ENCODE results near the gene PCDHB5. TPM values are rescaled to one million over a fixed set of nuclear protein-coding genes. Genes with fewer than 3 reads are reported as not detected.

The PCDHB5 gene
- total RNA-seq = 13.4 TPM

DNA sequence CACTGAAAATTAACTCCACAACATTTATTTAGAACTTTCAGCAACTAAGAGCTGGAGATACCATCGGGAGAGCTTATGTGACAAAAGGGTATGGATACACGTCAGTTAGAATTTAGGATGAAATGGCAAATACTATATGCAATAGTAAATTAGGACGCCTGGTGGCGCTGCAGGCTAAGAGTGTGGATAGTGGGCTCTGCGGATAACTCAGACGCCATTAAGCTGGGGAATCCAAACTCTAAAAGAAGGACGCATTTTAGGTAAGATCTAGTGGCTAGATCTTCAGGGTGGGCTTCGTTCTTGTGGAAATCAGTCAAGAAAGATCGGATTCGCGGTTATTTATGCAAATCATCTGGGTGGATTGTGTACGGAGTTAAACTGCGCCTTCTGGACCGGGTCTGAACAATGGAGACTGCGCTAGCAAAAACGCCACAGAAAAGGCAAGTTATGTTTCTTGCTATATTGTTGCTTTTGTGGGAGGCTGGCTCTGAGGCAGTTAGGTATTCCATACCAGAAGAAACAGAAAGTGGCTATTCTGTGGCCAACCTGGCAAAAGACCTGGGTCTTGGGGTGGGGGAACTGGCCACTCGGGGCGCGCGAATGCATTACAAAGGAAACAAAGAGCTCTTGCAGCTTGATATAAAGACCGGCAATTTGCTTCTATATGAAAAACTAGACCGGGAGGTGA, at the start of gene PCDHB5:
PCDHB5 (plus strand) TSS at position 177 of the 688 bp plus-strand sequence; CDS start at position 406, 229 bp downstream.

DNA sequence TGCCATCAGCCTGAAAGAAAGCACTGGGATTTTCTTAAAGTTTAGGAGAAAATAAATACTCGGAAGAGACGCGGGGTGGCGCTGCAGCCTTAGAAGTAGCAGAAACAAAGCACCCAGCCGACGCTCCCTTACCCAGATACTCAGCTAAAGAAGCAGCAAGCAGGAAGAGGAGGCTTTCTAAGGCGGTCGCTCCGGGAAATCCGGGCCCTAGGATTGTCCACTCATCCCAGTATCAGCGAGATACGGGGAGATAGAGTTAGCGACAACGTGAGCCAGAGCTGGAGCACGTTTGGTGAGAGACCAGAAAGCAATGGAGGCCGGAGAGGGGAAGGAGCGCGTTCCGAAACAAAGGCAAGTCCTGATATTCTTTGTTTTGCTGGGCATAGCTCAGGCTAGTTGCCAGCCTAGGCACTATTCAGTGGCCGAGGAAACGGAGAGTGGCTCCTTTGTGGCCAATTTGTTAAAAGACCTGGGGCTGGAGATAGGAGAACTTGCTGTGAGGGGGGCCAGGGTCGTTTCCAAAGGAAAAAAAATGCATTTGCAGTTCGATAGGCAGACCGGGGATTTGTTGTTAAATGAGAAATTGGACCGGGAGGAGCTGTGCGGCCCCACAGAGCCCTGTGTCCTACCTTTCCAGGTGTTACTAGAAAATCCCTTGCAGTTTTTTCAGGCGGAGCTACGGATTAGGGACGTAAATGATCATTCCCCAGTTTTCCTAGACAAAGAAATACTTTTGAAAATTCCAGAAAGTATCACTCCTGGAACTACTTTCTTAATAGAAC, 40.3 kb upstream of the PCDHB5 start, which contains the start of gene PCDHB2:
PCDHB2 (plus strand) TSS at position 135 of the 782 bp plus-strand sequence; CDS start at position 311, 176 bp downstream.

DNA sequence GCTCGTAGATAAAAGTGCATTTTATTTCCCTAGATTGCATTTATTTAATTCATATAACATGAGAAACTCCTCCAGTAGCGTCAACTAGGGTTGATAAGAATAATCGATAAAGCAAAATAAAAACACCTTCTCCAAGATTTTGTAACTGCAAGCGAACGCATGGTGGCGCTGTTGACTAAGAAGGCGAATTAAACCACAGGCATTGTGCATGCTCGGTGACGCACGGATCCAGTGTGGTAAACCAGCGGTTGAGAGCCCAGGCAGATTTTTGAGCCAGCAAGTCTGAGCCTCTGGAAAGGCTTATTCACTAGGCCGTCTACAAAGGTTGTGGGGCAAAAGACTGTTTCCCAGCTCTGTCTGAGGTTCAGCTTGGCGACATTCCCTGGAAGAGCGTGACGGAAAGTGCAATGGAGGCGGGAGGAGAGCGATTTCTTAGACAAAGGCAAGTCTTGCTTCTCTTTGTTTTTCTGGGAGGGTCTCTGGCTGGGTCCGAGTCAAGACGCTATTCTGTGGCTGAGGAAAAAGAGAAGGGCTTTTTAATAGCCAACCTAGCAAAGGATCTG, 34.7 kb upstream of the PCDHB5 start, which contains the start of gene PCDHB3:
PCDHB3 (plus strand) TSS at position 231 of the 563 bp plus-strand sequence; CDS start at position 408, 177 bp downstream.

DNA sequence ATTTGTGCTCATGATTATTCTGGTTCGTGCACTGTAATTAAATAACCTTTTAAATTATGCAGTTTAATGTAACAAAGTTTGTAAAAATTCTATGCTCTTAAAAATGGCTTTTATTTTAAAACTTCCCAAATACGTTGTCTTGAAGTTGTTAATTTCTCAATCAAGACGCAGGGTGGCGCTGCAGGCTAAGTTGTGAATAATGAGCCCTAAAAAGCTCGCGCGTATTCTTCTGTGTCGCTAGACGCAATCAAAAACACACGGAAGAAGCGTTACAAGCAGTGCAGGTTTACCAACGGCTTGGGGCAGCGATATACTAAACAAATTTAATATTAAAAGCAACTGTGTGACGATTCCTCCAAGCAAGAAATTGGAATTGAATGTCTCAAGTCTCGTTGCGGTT, 13.4 kb upstream of the PCDHB5 start, which contains the start of gene PCDHB4:
PCDHB4 (plus strand) TSS at position 256 of the 400 bp plus-strand sequence. CDS start 181 bp downstream, outside the sequence.

DNA sequence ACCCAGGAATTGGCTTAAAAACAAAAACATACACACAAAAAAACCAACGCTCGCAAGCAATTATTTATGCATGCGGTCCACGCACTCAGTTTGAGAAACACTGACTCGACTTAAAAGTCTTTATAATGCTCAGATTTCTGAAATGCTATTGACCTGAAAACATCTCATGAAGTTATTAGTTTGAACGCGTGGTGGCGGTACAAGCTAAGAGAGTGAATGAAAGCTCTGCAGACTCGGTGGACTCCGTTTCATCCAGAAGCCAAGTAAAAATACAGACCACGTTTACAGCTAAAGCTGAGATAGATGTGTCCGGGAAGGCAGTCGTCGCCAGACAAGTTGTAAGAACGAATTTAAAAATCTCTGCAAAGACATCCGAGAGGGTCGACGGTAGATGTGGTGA, 14.8 kb downstream of the PCDHB5 start, which contains the start of gene PCDHB6:
PCDHB6 (plus strand) TSS at position 246 of the 400 bp plus-strand sequence. CDS start 201 bp downstream, outside the sequence.

DNA sequence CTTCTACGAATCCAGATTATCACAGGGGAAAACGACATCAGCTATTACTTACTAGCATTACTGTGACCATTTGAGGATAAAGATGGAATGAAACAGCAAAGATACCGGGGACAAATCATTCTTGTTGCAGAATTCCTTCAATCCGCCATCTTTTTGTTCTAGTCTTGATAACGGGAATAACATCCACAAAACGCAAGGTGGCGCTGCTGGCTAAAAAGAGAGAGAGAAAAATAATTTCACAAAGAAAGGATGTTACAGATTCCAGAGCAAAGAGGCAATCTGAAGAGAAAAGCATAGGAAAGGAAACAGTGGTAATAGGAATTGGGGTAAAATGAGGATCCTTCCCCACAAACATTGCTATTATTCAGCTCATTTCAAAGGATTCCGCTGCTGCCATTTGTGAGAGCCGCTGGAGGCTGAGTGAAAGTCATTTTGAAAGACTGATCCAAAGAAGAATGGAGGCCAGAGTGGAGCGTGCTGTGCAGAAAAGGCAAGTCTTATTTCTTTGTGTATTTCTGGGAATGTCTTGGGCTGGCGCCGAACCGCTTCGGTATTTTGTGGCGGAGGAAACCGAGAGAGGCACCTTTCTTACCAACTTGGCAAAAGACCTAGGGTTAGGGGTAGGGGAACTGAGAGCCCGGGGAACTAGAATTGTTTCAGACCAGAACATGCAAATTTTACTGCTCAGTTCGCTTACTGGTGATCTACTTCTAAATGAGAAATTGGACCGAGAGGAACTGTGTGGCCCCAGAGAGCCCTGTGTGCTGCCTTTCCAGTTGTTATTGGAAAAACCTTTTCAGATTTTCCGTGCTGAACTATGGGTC, 37.6 kb downstream of the PCDHB5 start, which contains the start of gene PCDHB7:
PCDHB7 (plus strand) TSS at position 264 of the 824 bp plus-strand sequence; CDS start at position 456, 192 bp downstream.

DNA sequence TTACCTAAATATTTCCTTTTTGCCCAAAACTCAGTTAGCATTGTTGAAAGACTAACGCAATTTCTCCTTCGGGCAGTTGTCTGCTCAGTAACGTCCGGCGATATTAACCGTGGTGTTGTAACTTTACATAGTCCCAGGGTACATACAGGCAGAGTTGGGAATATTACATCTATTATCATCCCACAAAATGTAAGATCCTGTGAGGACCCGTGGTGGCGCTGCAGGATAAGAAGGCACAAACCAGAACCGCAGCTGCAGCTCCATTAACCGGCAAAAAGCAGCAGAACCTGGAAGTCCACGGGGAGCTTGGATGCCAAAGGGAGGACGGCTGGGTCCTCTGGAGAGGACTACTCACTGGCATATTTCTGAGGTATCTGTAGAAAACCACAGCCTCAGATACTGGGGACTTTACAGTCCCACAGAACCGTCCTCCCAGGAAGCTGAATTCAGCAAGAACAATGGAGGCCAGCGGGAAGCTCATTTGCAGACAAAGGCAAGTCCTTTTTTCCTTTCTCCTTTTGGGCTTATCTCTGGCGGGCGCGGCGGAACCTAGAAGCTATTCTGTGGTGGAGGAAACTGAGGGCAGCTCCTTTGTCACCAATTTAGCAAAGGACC, 42.7 kb downstream of the PCDHB5 start, which contains the start of gene PCDHB8:
PCDHB8 (plus strand) TSS at position 214 of the 615 bp plus-strand sequence; CDS start at position 459, 245 bp downstream.

DNA sequence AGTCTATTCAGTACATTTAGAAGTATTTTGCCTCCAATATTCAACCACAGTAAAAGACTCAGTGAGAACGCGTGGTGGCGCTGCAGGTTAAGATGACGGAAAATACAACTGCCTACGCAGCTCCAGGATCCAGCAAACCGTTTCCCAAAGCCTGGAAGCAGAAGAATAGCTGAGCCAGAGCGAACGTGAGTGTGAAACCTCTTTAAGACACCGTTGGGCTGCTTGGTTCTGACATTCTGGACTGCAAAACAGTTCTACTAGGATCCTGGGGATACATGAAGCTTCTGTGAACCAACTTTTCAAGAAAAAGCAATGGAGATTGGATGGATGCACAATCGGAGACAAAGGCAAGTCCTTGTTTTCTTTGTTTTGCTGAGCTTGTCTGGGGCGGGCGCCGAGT, 47.2 kb downstream of the PCDHB5 start, which contains the start of gene PCDHB16:
PCDHB16 (plus strand) TSS at position 140 of the 400 bp plus-strand sequence; CDS start at position 313, 173 bp downstream.

DNA sequence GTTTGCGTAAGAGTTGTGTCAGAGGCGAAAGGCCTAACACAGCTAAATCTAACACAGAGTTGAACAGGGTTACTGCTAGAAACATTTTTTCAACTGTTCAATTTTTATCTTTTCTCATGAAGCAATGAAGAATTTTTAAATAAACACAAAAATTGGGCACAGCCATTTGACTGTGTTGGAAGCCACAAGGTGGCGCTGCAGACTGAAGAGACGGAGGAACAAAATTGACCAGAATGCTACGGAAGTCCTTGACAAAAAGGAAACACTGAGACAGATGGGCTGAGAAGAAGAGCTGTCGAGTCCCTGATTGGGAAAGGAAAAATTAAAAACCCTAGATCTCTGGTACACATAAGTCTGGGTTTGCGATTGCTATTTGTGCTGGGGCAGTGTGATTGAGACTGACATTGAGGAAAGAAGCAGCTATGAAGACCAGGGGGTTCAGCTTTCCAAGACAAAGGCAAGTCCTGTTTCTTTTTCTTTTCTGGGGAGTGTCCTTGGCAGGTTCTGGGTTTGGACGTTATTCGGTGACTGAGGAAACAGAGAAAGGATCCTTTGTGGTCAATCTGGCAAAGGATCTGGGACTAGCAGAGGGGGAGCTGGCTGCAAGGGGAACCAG, 52.0 kb downstream of the PCDHB5 start, which contains the start of gene PCDHB9:
PCDHB9 (plus strand) TSS at position 265 of the 616 bp plus-strand sequence; CDS start at position 423, 158 bp downstream.

Other genes with a start within 250 kb of the PCDHB5 start
- 1.2 TPM for gene PCDHAC1, start 208.9 kb upstream of the PCDHB5 start, total RNA-seq
- 5.8 TPM for gene PCDHAC2, start 168.7 kb upstream of the PCDHB5 start, total RNA-seq
- gene PCDHB1, start 83.8 kb upstream of the PCDHB5 start, total RNA-seq = 0.18 TPM
- 6.2 TPM for gene PCDHB2, start 40.6 kb upstream of the PCDHB5 start, total RNA-seq
- gene PCDHB3, start 34.7 kb upstream of the PCDHB5 start, total RNA-seq = 5.3 TPM
- gene PCDHB4, start 13.4 kb upstream of the PCDHB5 start, total RNA-seq = 3.8 TPM
- 2.2 TPM for gene PCDHB6, start 14.9 kb downstream of the PCDHB5 start, total RNA-seq
- 4.4 TPM for gene PCDHB7, start 37.4 kb downstream of the PCDHB5 start, total RNA-seq
- 2.6 TPM for gene PCDHB8, start 42.6 kb downstream of the PCDHB5 start, total RNA-seq
- gene PCDHB16, start 47.2 kb downstream of the PCDHB5 start, total RNA-seq = 7.8 TPM
- gene PCDHB9, start 52.0 kb downstream of the PCDHB5 start, total RNA-seq = 3.3 TPM
- gene PCDHB10, start 57.1 kb downstream of the PCDHB5 start, total RNA-seq = 6.2 TPM
- 8.5 TPM for gene PCDHB11, start 64.4 kb downstream of the PCDHB5 start, total RNA-seq
- gene PCDHB12, start 73.5 kb downstream of the PCDHB5 start, total RNA-seq = 9.3 TPM
- gene PCDHB13, start 78.7 kb downstream of the PCDHB5 start, total RNA-seq = 7.9 TPM
- 8.6 TPM for gene PCDHB14, start 88.1 kb downstream of the PCDHB5 start, total RNA-seq
- gene PCDHB15, start 110.2 kb downstream of the PCDHB5 start, total RNA-seq = 11.0 TPM
- 0.35 TPM for gene SLC25A2, start 168.8 kb downstream of the PCDHB5 start, total RNA-seq
- 76.2 TPM for gene TAF7, start 185.6 kb downstream of the PCDHB5 start, total RNA-seq
- gene PCDHGA1, start 195.3 kb downstream of the PCDHB5 start, total RNA-seq = 1.1 TPM
- gene PCDHGA2, start 203.6 kb downstream of the PCDHB5 start, total RNA-seq = 10.2 TPM
- gene PCDHGA3, start 208.6 kb downstream of the PCDHB5 start, total RNA-seq = 4.8 TPM
- gene PCDHGB1, start 214.9 kb downstream of the PCDHB5 start, total RNA-seq = 6.0 TPM
- 6.4 TPM for gene PCDHGA4, start 219.8 kb downstream of the PCDHB5 start, total RNA-seq
- 8.8 TPM for gene PCDHGB2, start 224.8 kb downstream of the PCDHB5 start, total RNA-seq
- gene PCDHGA5, start 229.0 kb downstream of the PCDHB5 start, total RNA-seq = 8.7 TPM
- gene PCDHGB3, start 235.0 kb downstream of the PCDHB5 start, total RNA-seq = 7.1 TPM
- gene PCDHGA6, start 238.7 kb downstream of the PCDHB5 start, total RNA-seq = 10.3 TPM
- gene PCDHGA7, start 247.5 kb downstream of the PCDHB5 start, total RNA-seq = 8.0 TPM

Measured in metanephros (tissue), 1 donor.